ENCODE data around the gene OR5AU1. TPM values are rescaled to one million over a fixed set of nuclear protein-coding genes. Genes with fewer than 3 reads are reported as not detected.

The OR5AU1 gene
- total RNA-seq, 1 experiment from 2014 or later, result not detected

- CTCF ChIA-PET, result interaction anchor here (0.5 to 2.2 kb wide), 4 partner anchors 14 to 737 kb away, joined by 3 to 10 read pairs (median 4); no protein-coding TSS in a partner anchor
- H3K4me3 Mint-ChIP-seq (ENCODE audit: unreplicated experiment), result no peak overlapping the region
- BruUV-seq (replicated peaks), result no TSS peak
Measured at GRCh38 chr14:21149641-21150367, 6.1 kb downstream of the OR5AU1 start.

GRCh38 chr14:21145437-21145836, 10.4 kb downstream of the OR5AU1 start:
- ChIA-PET CTCF (interaction anchor here (1.6 kb wide), 1 partner anchor 131 kb away, joined by 8 read pairs; no protein-coding TSS in a partner anchor), POLR2A (no interaction called here)
- BruUV-seq (replicated peaks), result no TSS peak
- H3K27ac Mint-ChIP-seq (ENCODE audit: low read depth, unreplicated experiment), result no peak overlapping the region
- intact Hi-C loops (cut with micrococcal nuclease), result no loop called here
- H3K27me3 Mint-ChIP-seq (ENCODE audit: insufficient read depth, unreplicated experiment), result peaks cover 5% of the 10 kb centered on the region
- no peaks in the 10 kb centered on the region for H3K4me1 Mint-ChIP-seq (ENCODE audit: insufficient read depth, unreplicated experiment)
- no peak overlapping the region for H3K4me3 Mint-ChIP-seq (ENCODE audit: unreplicated experiment)
- peaks cover 16% of the 10 kb centered on the region for H3K9me3 Mint-ChIP-seq (ENCODE audit: unreplicated experiment)
- no peak for TF ChIP-seq CTCF (IDR thresholded peaks at IDR 0.05; ENCODE audit: unreplicated experiment)
- no peak for DNase-seq (ENCODE audit: unreplicated experiment)
- no peaks in the 10 kb centered on the region for H3K36me3 Mint-ChIP-seq (ENCODE audit: insufficient read depth, unreplicated experiment)

More at GRCh38 chr14:21149641-21150367, 6.1 kb downstream of the OR5AU1 start:
- no peak overlapping the region for H3K27ac Mint-ChIP-seq (ENCODE audit: low read depth, unreplicated experiment)
- H3K27me3 Mint-ChIP-seq (ENCODE audit: insufficient read depth, unreplicated experiment), result peaks cover 23% of the 10 kb centered on the region
- no peak for DNase-seq (ENCODE audit: unreplicated experiment)
- no peak for TF ChIP-seq CTCF (IDR thresholded peaks at IDR 0.05; ENCODE audit: unreplicated experiment)
- intact Hi-C loops (cut with micrococcal nuclease), result no loop called here
- peaks cover 13% of the 10 kb centered on the region for H3K9me3 Mint-ChIP-seq (ENCODE audit: unreplicated experiment)
- H3K4me1 Mint-ChIP-seq (ENCODE audit: insufficient read depth, unreplicated experiment), result no peaks in the 10 kb centered on the region
- H3K36me3 Mint-ChIP-seq (ENCODE audit: insufficient read depth, unreplicated experiment), result no peaks in the 10 kb centered on the region
- POLR2A ChIA-PET, result no interaction called here

- intact Hi-C loops (cut with micrococcal nuclease), result no loop called here
- BruUV-seq (replicated peaks), result no TSS peak
- Mint-ChIP-seq H3K4me1 (ENCODE audit: insufficient read depth, unreplicated experiment) (no peaks in the 10 kb centered on the region), H3K4me3 (ENCODE audit: unreplicated experiment) (no peak overlapping the region), H3K36me3 (ENCODE audit: insufficient read depth, unreplicated experiment) (no peaks in the 10 kb centered on the region), H3K9me3 (ENCODE audit: unreplicated experiment) (peaks cover 16% of the 10 kb centered on the region), H3K27ac (ENCODE audit: low read depth, unreplicated experiment) (no peak overlapping the region), H3K27me3 (ENCODE audit: insufficient read depth, unreplicated experiment) (no peaks in the 10 kb centered on the region)
- no peak for DNase-seq (ENCODE audit: unreplicated experiment)
- no peak for TF ChIP-seq CTCF (IDR thresholded peaks at IDR 0.05; ENCODE audit: unreplicated experiment)
- POLR2A ChIA-PET, result interaction anchor here (0.7 kb wide), 1 partner anchor 109 kb away, joined by 4 read pairs; no protein-coding TSS in a partner anchor
- CTCF ChIA-PET, result interaction anchor here (0.7 to 1.0 kb wide), 4 partner anchors 23 to 409 kb away, joined by 3 to 4 read pairs (median 4); no protein-coding TSS in a partner anchor
Measured at GRCh38 chr14:21142357-21142756, 13.5 kb downstream of the OR5AU1 start.

DNA sequence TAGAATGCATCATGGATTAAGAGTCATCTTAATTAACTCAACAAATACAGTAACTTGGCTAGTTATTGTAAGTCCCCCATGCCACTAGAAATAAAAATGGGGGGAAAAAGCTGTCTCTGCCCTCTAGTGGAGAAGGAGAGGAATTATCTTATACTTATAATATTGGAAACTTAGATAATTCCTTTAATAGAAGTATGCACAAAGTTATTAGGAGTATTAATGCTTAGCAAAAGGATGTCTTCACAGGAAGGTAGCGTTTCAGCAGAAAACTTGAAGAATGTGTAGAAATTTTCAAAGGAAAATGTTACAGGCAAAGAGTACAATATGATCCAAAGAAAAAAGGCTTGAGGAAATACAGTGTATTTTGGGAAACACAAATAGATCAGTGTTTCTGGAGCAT, 19.8 kb downstream of the OR5AU1 start:
- H3K9me3 Mint-ChIP-seq (ENCODE audit: unreplicated experiment), result peaks cover 14% of the 10 kb centered on the region
- intact Hi-C loops (cut with micrococcal nuclease), result loop anchor here (10.0 kb wide), 1 partner anchor 71 kb away; no protein-coding TSS in a partner anchor
- BruUV-seq (replicated peaks), result no TSS peak
- TF ChIP-seq CTCF (IDR thresholded peaks at IDR 0.05; ENCODE audit: unreplicated experiment), result peak; percentile 74
- peak; percentile 16 for DNase-seq (ENCODE audit: unreplicated experiment)
- H3K36me3 Mint-ChIP-seq (ENCODE audit: insufficient read depth, unreplicated experiment), result no peaks in the 10 kb centered on the region
- ChIA-PET CTCF (interaction anchor here (0.6 to 3.8 kb wide), 18 partner anchors 10 to 832 kb away, joined by 3 to 25 read pairs (median 4); partner anchors contain the start of genes SLC39A2 and TMEM253), POLR2A (no interaction called here)
- H3K27ac Mint-ChIP-seq (ENCODE audit: low read depth, unreplicated experiment), result no peak overlapping the region
- no peak overlapping the region for H3K4me3 Mint-ChIP-seq (ENCODE audit: unreplicated experiment)
- no peaks in the 10 kb centered on the region for H3K4me1 Mint-ChIP-seq (ENCODE audit: insufficient read depth, unreplicated experiment)
- no peaks in the 10 kb centered on the region for H3K27me3 Mint-ChIP-seq (ENCODE audit: insufficient read depth, unreplicated experiment)
